ENCODE results near the gene TPRG1L. TPM values are rescaled to one million over a fixed set of nuclear protein-coding genes. Genes with fewer than 3 reads are reported as not detected.

Gene TPRG1L
- total RNA-seq, 1 experiment from 2014 or later: 24.0 TPM

DNA sequence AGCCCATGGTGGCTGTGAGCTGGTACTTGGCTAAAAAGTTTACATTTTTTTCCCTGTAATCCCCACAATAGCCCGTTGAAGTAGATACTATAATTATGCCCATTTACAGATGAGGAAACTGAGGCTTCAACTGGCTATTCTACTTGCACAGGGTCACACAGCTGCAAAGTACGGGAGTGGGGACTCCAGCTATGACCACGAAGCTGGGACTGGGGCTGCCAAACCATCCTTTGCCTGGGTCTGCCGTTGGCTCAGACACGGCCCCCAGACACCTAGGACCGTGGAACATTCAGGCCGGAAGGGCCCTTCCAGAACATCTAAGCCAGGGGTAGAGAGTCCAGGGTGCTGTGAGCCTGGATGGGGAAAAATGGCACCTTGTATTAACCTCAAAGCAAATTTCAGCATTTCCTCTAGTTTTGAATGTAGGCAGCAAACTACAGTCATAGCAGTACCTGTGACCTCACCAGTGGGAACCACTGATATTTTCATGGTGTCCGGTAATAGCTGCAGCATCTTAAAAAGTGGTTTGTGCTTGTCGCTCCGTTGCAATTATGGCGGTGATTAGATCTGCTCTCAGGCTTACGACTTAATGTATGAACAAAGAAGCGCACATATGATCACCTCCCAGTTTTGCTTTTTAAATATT is 31.8 kb downstream of the TPRG1L start:
- Histone ChIP-seq H3K4ac (ENCODE audit: low read depth, low read length) (no peak overlapping the region), H2BK15ac (ENCODE audit: low read depth, low read length) (no peak overlapping the region), H3K23me2 (ENCODE audit: insufficient read length, low read depth, low read length, poor library complexity, severe bottlenecking) (peaks cover 8% of the 10 kb centered on the region), H3K27me3 (ENCODE audit: insufficient read depth, low read length) (peaks cover 28% of the 10 kb centered on the region), H4K5ac (ENCODE audit: insufficient read length, low read depth, low read length) (no peak overlapping the region), H3K79me1 (ENCODE audit: insufficient read depth, low read depth, low read length, poor library complexity, severe bottlenecking) (no peaks in the 10 kb centered on the region), H2AK5ac (ENCODE audit: insufficient read length, low read length) (no peak overlapping the region), H3K79me2 (ENCODE audit: insufficient read depth, low read length) (no peaks in the 10 kb centered on the region), H3K23ac (ENCODE audit: insufficient read length, low read depth, low read length) (no peak overlapping the region), H2BK12ac (ENCODE audit: insufficient read length, low read depth, low read length) (no peak overlapping the region), H3K56ac (ENCODE audit: insufficient read length, low read depth, low read length) (no peak overlapping the region), H2BK20ac (ENCODE audit: low read depth, low read length, poor library complexity, severe bottlenecking) (no peak overlapping the region), H4K91ac (ENCODE audit: insufficient read length, low read depth, low read length) (no peak overlapping the region), H3K18ac (ENCODE audit: insufficient read length, low read depth, low read length) (no peak overlapping the region), H3K9me3 (ENCODE audit: control insufficient read depth, low read depth, low read length) (no peaks in the 10 kb centered on the region), H2BK5ac (ENCODE audit: insufficient read length, low read length) (no peak overlapping the region), H3T11ph (ENCODE audit: low read length) (no peak overlapping the region), H3K9ac (ENCODE audit: extremely low read depth, insufficient read length, low read length) (no peak overlapping the region), H3K27ac (ENCODE audit: insufficient read length, low read depth, low read length) (no peak overlapping the region), H2BK120ac (ENCODE audit: low read depth, low read length, poor library complexity, severe bottlenecking) (no peak overlapping the region), H4K20me1 (ENCODE audit: control insufficient read depth, insufficient read depth, insufficient read length) (no peaks in the 10 kb centered on the region), H3K14ac (ENCODE audit: insufficient read depth, low read length) (no peak overlapping the region), H3K4me2 (ENCODE audit: insufficient read depth, insufficient read length, low read length) (no peak overlapping the region), H3K4me1 (ENCODE audit: insufficient read depth, low read length) (no peaks in the 10 kb centered on the region), H4K8ac (replicated peaks; ENCODE audit: insufficient read length, low read depth, low read length) (no peak overlapping the region), H2AFZ (ENCODE audit: low read length) (no peak overlapping the region)
- no peak for TF ChIP-seq CTCF (conservative IDR thresholded peaks at IDR 0.05)
- Mint-ChIP-seq H3K9me3 (peaks cover 0 to 2% of the 10 kb centered on the region in 2 experiments; a peak in 1 of 5 replicates), H3K36me3 (ENCODE audit: insufficient read depth in 1 of 3, low read depth in 3 of 3) (no peaks in the 10 kb centered on the region), H3K4me1 (peaks cover 17 to 20% of the 10 kb centered on the region in 2 experiments), H3K27me3 (ENCODE audit: low read depth) (peaks cover 78% of the 10 kb centered on the region), H3K27ac (no peak overlapping the region), H3K4me3 (0 out of 5 replicates have a peak overlapping the region, but pooled peaks of 1 of the 2 experiments have one; percentile 35)
- no peak for DNase-seq
- WGBS (ENCODE audit: extremely low coverage, insufficient read length, low lambda C conversion rate): no CpG with 5 or more reads among the region's 13 CpGs

All from H9 (cell line).